ENCODE measurements around the gene RUBCNL. TPM values are rescaled to one million over a fixed set of nuclear protein-coding genes. Genes with fewer than 3 reads are reported as not detected.

Gene RUBCNL
- total RNA-seq, 2 donors from 2014 or later = 8.9 to 17.3 TPM

DNA sequence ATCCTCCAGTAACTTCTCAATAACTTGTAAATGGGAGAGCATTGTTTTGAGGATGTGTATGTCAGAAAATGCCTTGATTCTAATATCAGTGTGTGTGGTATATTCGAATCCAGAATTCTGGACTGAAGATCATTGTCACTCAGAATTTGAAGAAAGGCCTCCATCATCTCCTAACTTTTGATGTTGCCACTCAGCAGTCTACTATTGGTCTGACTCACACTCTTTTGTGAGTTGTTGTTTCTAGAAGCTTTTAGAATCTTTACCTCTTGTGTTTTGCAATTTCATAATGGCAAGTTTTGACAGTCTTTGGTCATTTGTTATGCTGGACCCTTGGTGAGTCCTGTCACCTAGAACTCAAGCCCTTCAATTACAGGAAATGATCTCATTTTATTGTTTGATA is 77.0 kb downstream of the RUBCNL start:
- Mint-ChIP-seq H3K4me1 (ENCODE audit: low read depth) (peaks cover 36% of the 10 kb centered on the region), H3K36me3 (ENCODE audit: insufficient read depth in 2 of 2) (peaks cover 25 to 30% of the 10 kb centered on the region in 2 donors), H3K4me3 (peak overlapping the region in 1 of 2 donors; percentile 27), H3K27me3 (ENCODE audit: low read depth) (no peaks in the 10 kb centered on the region), H3K27ac (peak overlapping the region; percentile 29), H3K9me3 (peaks cover 4 to 12% of the 10 kb centered on the region in 2 donors)
- ATAC-seq (replicated peaks in 1 of 2) (peak; percentile 58 to 78), DNase-seq (no peak)

DNA sequence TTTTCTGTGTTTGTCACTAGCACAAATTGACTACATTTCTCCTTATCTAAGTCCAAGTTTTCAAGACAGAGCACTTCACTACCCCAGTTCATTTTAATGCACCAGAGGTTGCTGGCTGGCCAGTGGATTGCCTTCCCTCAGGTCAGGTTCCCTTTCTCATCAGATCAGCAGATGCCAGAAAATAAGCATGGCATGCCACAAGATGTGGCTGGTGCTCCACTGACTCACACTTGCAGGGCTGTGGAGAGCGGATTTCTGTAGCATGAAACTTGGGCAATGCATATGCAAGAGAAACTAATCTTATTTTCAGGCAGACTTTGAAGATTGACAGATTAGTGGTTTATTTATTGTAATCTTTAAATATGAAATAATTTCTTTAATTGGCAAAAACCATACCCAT is 79.5 kb downstream of the RUBCNL start:
- Mint-ChIP-seq H3K36me3 (ENCODE audit: insufficient read depth in 2 of 2) (peaks cover 17 to 26% of the 10 kb centered on the region in 2 donors), H3K4me3 (no peak overlapping the region), H3K27ac (no peak overlapping the region), H3K9me3 (peaks cover 6 to 10% of the 10 kb centered on the region in 2 donors), H3K27me3 (ENCODE audit: low read depth) (no peaks in the 10 kb centered on the region), H3K4me1 (ENCODE audit: low read depth) (peaks cover 37% of the 10 kb centered on the region)
- DNase-seq (no peak), ATAC-seq (replicated peaks in 1 of 2) (no peak)

DNA sequence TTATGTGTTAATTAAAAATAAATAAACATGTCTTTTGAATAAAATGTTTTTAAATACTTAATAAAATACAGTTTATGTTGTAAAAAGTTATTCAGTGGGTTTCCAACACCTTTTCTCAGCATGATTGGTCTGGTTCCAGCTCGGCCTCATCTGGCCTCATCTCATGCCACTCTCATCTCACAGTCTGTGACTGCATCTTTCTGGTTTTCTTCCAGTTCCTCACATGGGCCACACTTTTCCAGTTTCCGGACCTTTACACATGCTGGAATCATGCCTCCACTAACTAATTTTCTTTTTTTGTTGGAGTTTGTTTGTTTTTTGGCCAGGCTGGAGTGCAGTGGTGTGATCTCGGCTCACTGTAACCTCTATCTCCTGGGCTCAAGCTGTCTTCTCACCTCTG is 82.5 kb downstream of the RUBCNL start:
- Mint-ChIP-seq H3K27me3 (ENCODE audit: low read depth) (no peaks in the 10 kb centered on the region), H3K9me3 (peaks cover 6 to 7% of the 10 kb centered on the region in 2 donors), H3K36me3 (ENCODE audit: insufficient read depth in 2 of 2) (peaks cover 15 to 24% of the 10 kb centered on the region in 2 donors), H3K27ac (peak overlapping the region; percentile 35), H3K4me1 (ENCODE audit: low read depth) (peaks cover 31% of the 10 kb centered on the region), H3K4me3 (peak overlapping the region; percentile 39 to 42)
- DNase-seq = no peak
- no peak for ATAC-seq (replicated peaks in 1 of 2)

DNA sequence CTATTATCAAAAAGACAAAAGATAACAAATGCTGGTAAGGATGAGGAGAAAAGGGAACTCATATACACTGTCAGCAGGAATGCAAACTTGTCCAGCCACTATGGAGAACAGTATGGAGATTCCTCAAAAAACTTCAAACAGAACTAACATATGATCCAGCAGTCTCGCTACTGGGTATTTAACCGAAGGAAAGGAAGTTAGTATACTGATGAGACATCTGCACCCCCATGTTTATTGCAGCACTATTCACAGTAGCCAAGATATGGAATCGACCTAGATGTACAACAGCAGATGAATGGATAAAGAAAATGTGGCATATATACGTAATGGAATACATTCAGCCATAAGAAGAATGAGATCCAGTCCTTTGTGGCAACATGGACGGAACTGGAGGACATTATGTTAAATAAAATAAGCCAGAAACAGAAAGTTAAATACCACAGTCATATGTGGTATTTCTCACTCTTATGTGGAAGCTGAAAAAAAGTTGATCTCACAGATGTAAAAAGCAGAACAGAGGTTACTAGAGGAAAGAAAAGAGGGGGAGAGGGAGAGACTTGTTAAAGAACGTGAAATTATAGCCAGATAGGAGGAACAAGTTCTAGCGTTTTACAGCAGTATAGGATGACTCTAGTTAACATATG is 83.2 kb downstream of the RUBCNL start:
- Mint-ChIP-seq H3K36me3 (ENCODE audit: insufficient read depth in 2 of 2) (peaks cover 14 to 26% of the 10 kb centered on the region in 2 donors), H3K27ac (peak overlapping the region; percentile 18), H3K27me3 (ENCODE audit: low read depth) (no peaks in the 10 kb centered on the region), H3K4me3 (peak overlapping the region; percentile 54 to 56), H3K9me3 (peaks cover 6 to 7% of the 10 kb centered on the region in 2 donors), H3K4me1 (ENCODE audit: low read depth) (peaks cover 37% of the 10 kb centered on the region)
- ATAC-seq (replicated peaks in 1 of 2) (peak; percentile 77 to 79), DNase-seq (no peak)

DNA sequence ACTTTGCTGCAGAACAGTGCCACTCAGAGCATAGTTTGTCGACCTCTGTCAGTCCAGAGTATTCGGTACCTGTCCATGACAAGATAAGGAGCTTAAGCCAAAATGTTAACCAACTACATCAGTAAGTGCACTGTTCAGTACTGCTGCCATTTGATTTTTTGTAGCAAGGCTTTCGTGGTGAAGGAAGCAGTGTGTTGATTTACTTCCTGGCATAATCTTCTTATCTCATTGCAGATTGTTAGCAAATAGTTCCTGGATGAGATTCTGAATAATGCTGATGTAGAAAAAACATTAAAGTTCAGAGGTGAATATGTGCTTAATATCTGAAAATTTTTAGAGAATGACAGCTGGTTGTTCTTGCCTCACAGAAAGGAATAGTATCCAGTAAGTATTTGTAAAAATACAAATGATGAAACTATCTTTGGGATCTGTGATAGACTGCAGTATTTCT is 89.7 kb downstream of the RUBCNL start:
- peak overlapping the region in 1 of 2 donors; percentile 88 for H3K4me3 Mint-ChIP-seq
- H3K27me3 Mint-ChIP-seq (ENCODE audit: low read depth) = no peaks in the 10 kb centered on the region
- peaks cover 62% of the 10 kb centered on the region for H3K4me1 Mint-ChIP-seq (ENCODE audit: low read depth)
- ATAC-seq (replicated peaks in 1 of 2) (no peak), DNase-seq (no peak)
- H3K9me3 Mint-ChIP-seq = peaks cover 4 to 5% of the 10 kb centered on the region in 2 donors
- H3K27ac Mint-ChIP-seq = peak overlapping the region; percentile 97
- peaks cover 11 to 25% of the 10 kb centered on the region in 2 donors for H3K36me3 Mint-ChIP-seq (ENCODE audit: insufficient read depth in 2 of 2)

DNA sequence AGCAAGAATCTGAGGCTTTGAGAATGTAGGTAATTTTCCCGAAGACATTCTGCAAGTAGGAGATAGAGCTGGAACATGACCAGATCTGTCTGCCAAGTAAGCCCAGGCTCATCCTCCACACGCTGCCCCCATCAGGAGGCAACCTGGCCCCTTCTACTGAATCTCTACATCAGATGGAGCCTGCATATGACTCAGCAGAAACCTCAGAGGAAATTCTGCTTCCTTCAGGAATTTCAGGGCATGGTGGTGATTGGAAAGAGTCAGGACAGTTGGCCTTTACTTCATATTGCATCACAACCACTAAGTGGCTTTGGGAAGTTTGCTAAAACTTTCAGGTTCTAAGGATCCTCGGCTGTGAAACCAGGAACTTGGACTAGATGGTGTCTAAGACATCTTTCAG is 90.1 kb downstream of the RUBCNL start:
- peak overlapping the region; percentile 97 for H3K27ac Mint-ChIP-seq
- no peaks in the 10 kb centered on the region for H3K27me3 Mint-ChIP-seq (ENCODE audit: low read depth)
- H3K4me1 Mint-ChIP-seq (ENCODE audit: low read depth) = peaks cover 62% of the 10 kb centered on the region
- H3K36me3 Mint-ChIP-seq (ENCODE audit: insufficient read depth in 2 of 2) = peaks cover 10 to 20% of the 10 kb centered on the region in 2 donors
- ATAC-seq (replicated peaks in 1 of 2) = no peak
- DNase-seq = no peak
- peak overlapping the region; percentile 63 to 88 for H3K4me3 Mint-ChIP-seq
- peaks cover 1 to 5% of the 10 kb centered on the region in 2 donors for H3K9me3 Mint-ChIP-seq

DNA sequence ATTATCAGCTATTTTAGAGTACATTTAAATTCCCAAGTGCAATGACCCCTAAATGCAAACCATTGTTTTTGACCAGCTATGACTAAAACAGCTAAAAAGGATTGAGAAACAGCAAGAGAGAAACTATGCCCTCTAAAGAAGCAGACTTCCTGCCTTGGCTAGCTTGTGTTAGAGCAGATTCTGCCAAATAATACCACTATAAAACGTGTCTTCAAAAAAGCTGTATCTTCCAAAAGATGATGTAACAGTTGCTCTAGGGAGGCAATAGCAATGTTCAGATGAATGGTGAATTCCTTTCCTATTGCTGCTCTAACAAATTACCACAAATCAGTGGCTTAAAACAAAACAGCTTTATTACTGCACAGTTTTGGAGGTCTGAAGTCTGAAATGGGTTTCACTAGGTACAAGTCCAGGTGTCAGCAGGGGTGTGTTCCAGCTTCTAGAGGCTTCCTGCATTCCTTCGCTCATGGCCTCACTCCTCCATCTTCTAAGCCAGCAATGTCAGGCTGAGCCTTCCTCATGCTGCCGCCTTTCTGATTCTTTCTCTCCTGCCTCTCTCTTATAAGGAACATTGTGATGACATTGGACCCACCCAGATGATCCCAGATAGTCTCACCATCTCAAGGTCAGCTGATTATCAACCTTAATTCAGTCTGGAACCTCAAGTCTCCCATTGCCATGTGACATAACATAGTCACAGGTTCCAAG is 90.8 kb downstream of the RUBCNL start:
- Mint-ChIP-seq H3K36me3 (ENCODE audit: insufficient read depth in 2 of 2) (peaks cover 7 to 19% of the 10 kb centered on the region in 2 donors), H3K9me3 (peaks cover 1 to 2% of the 10 kb centered on the region in 2 donors), H3K27me3 (ENCODE audit: low read depth) (no peaks in the 10 kb centered on the region), H3K4me1 (ENCODE audit: low read depth) (peaks cover 67% of the 10 kb centered on the region), H3K27ac (peak overlapping the region; percentile 97), H3K4me3 (peak overlapping the region; percentile 63 to 88)
- ATAC-seq (replicated peaks in 1 of 2) (peak; percentile 75), DNase-seq (peak; percentile 22 to 31)

DNA sequence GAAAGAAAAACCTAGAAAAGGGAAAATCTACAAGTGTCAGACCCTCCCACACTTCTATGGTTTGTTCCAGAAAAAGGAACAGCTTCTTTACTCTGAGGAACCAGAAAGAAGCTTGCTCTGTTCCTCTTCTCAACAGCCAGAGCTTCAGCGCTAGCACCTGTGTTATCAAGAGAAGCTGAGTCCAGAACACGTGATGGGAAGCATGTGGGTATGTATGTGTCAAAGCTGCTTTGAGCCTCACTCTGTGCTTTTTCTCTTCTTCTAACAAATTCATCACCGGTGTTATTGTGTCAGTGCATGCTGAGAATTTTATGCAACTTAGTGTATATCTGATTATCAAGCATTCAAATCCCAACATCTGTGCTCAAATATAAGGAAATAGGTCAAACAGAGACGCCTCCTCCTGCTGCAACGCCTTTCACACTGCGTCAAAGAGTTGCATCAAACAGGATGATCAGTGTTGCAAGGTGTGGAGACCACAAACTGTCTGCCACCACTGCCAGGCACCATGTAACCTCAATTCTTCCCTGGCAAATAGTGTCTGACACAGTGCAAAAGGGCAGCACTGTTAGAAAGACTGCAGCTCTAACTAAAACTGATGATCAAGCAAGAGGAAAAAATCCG is 91.4 kb downstream of the RUBCNL start:
- H3K27ac Mint-ChIP-seq = peak overlapping the region; percentile 97
- H3K4me3 Mint-ChIP-seq = peak overlapping the region; percentile 63 to 88
- ATAC-seq (replicated peaks in 1 of 2) = peak; percentile 85 to 89
- H3K27me3 Mint-ChIP-seq (ENCODE audit: low read depth) = no peaks in the 10 kb centered on the region
- H3K4me1 Mint-ChIP-seq (ENCODE audit: low read depth) = peaks cover 72% of the 10 kb centered on the region
- H3K36me3 Mint-ChIP-seq (ENCODE audit: insufficient read depth in 2 of 2) = peaks cover 6 to 19% of the 10 kb centered on the region in 2 donors
- peaks cover 1 to 2% of the 10 kb centered on the region in 2 donors for H3K9me3 Mint-ChIP-seq
- peak; percentile 73 to 76 for DNase-seq

DNA sequence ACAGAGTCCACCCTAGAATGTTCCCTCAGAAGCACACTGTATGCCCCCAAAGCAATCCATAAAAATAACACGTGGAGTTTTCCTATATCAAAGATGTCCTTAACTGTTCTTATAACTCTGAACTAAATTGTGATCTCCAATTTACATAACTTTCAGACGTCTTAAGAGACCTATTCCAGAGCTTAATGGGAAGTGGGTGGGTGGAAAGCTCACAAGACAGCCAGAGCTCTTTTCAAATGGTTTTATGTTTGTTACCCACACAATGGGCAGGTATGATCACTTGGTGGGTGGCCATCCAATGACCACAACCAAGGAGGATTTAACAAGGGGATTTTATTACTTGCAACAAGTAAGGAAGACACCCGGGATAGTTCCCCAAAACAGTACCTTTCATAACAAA is 93.6 kb downstream of the RUBCNL start:
- no peak for ATAC-seq (replicated peaks in 1 of 2)
- Mint-ChIP-seq H3K27ac (peak overlapping the region; percentile 55), H3K36me3 (ENCODE audit: insufficient read depth in 2 of 2) (peaks cover 0 to 3% of the 10 kb centered on the region in 2 donors), H3K4me3 (peak overlapping the region in 1 of 2 donors; percentile 41), H3K27me3 (ENCODE audit: low read depth) (no peaks in the 10 kb centered on the region), H3K4me1 (ENCODE audit: low read depth) (peaks cover 75% of the 10 kb centered on the region), H3K9me3 (peaks cover 0 to 1% of the 10 kb centered on the region in 2 donors)
- DNase-seq = no peak

Other genes with a start within 250 kb of the RUBCNL start
- 100 to 1,000 TPM; 834 to 955 TPM for gene LCP1, start 205.1 kb downstream of the RUBCNL start, total RNA-seq
- 1 to 10 TPM; 1.0 to 2.5 TPM for gene LRRC63, start 175.3 kb downstream of the RUBCNL start, total RNA-seq
- 10 to 100 TPM; 18.4 to 21.5 TPM for gene LRCH1, start 165.9 kb upstream of the RUBCNL start, total RNA-seq

Data from activated T-cell treated with anti-CD3 and anti-CD28 coated beads, Interleukin-2, amount 50 U/mL, for 72 hours (primary cell).